Measurements from ENCODE around the gene GIT2. TPM values are rescaled to one million over a fixed set of nuclear protein-coding genes. Genes with fewer than 3 reads are reported as not detected.

GIT2 gene
- total RNA-seq = 10 to 100 TPM; 14.1 to 31.9 (median 21.0) TPM

- intact Hi-C loops (cut with DNase I) = no loop called here
- peak; percentile 74 for DNase-seq
- H3K4me1 ChIP-seq = peaks cover 4 to 60% (median 27%) of the 10 kb centered on the region in 3 donors
Observed at GRCh38 chr12:109995686-109996482, at the start of gene GIT2. Gene GIT2, minus strand, starts transcription at chr12:109996368. Its CDS starts 144 bp downstream, at chr12:109996224.

GRCh38 chr12:110042264-110042663 is 46.1 kb upstream of the GIT2 start:
- Histone ChIP-seq H3K9me3 (no peaks in the 10 kb centered on the region), H3K36me3 (peaks cover 0 to 33% (median 5%) of the 10 kb centered on the region in 3 donors), H3K4me1 (peaks cover 8 to 47% (median 14%) of the 10 kb centered on the region in 3 donors), H3K27me3 (no peaks in the 10 kb centered on the region), H3K27ac (no peak overlapping the region), H3K4me3 (no peak overlapping the region)
- intact Hi-C loops (cut with DNase I) = no loop called here
- 97 to 100% methylated on average over 1 to 3 of the region's 3 CpGs for WGBS, 2 donors
- DNase-seq = no peak
- no peak for TF ChIP-seq POLR2A (IDR thresholded peaks at IDR 0.05)
- no peak for TF ChIP-seq CTCF (IDR thresholded peaks at IDR 0.05)

More at GRCh38 chr12:109995686-109996482, at the start of gene GIT2:
- peak within 1 kb of the TSS; percentile 84 to 99 (median 96) for H3K4me3 ChIP-seq
- H3K27ac ChIP-seq = peak within 1 kb of the TSS; percentile 84 to 93 (median 92)
- 0% methylated on average over 3 to 8 of the region's 65 CpGs for WGBS, 2 donors
- H3K9me3 ChIP-seq = no peaks in the 10 kb centered on the region
- no peaks in the 10 kb centered on the region for H3K27me3 ChIP-seq
- H3K36me3 ChIP-seq = peaks cover 0 to 8% (median 0%) of the 10 kb centered on the region in 3 donors
- TF ChIP-seq POLR2A (IDR thresholded peaks at IDR 0.05) (peak in 2 of 4 donors; percentile 67 to 88), CTCF (IDR thresholded peaks at IDR 0.05) (peak in 1 of 6 experiments; percentile 12)

GRCh38 chr12:110039085-110039807 is 43.1 kb upstream of the GIT2 start:
- no peak for TF ChIP-seq CTCF (IDR thresholded peaks at IDR 0.05)
- TF ChIP-seq POLR2A (IDR thresholded peaks at IDR 0.05) = no peak
- H3K9me3 ChIP-seq = no peaks in the 10 kb centered on the region
- no peak overlapping the region for H3K4me3 ChIP-seq
- intact Hi-C loops (cut with DNase I) = no loop called here
- H3K27me3 ChIP-seq = no peaks in the 10 kb centered on the region
- H3K27ac ChIP-seq = peak overlapping the region; percentile 59 to 83 (median 64)
- H3K4me1 ChIP-seq = peaks cover 8 to 35% (median 11%) of the 10 kb centered on the region in 3 donors
- peaks cover 0 to 60% (median 7%) of the 10 kb centered on the region in 3 donors for H3K36me3 ChIP-seq
- 19 to 31% methylated on average over 5 of the region's 5 CpGs for WGBS, 2 donors
- no peak for DNase-seq

- no peak overlapping the region for H3K4me3 ChIP-seq
- peaks cover 0 to 60% (median 7%) of the 10 kb centered on the region in 3 donors for H3K36me3 ChIP-seq
- 39 to 42% methylated on average over 5 of the region's 5 CpGs for WGBS, 2 donors
- no peak for DNase-seq
- TF ChIP-seq CTCF (IDR thresholded peaks at IDR 0.05) = no peak
- no peak for TF ChIP-seq POLR2A (IDR thresholded peaks at IDR 0.05)
- no peaks in the 10 kb centered on the region for H3K9me3 ChIP-seq
- no peaks in the 10 kb centered on the region for H3K27me3 ChIP-seq
- peak overlapping the region; percentile 59 to 83 (median 64) for H3K27ac ChIP-seq
- peaks cover 8 to 35% (median 11%) of the 10 kb centered on the region in 3 donors for H3K4me1 ChIP-seq
- intact Hi-C loops (cut with DNase I) = no loop called here
Observed at GRCh38 chr12:110038741-110039084, 42.5 kb upstream of the GIT2 start.

GRCh38 chr12:110037315-110037714 is 41.1 kb upstream of the GIT2 start:
- TF ChIP-seq POLR2A (IDR thresholded peaks at IDR 0.05) = no peak
- no peak for TF ChIP-seq CTCF (IDR thresholded peaks at IDR 0.05)
- DNase-seq = no peak
- intact Hi-C loops (cut with DNase I) = no loop called here
- H3K9me3 ChIP-seq = no peaks in the 10 kb centered on the region
- H3K4me1 ChIP-seq = peaks cover 8 to 23% (median 11%) of the 10 kb centered on the region in 3 donors
- H3K4me3 ChIP-seq = no peak overlapping the region
- peaks cover 0 to 67% (median 7%) of the 10 kb centered on the region in 3 donors for H3K36me3 ChIP-seq
- H3K27me3 ChIP-seq = no peaks in the 10 kb centered on the region
- WGBS, 2 donors = 78 to 100% methylated on average over 1 to 4 of the region's 5 CpGs
- H3K27ac ChIP-seq = no peak overlapping the region

Data from esophagus squamous epithelium (tissue), 5 donors.